ENCODE data around the gene ZIC3.

- TF ChIP-seq CTCF (IDR thresholded peaks at IDR 0.05), result no peak
- TF ChIP-seq POLR2A (IDR thresholded peaks at IDR 0.05), result no peak
Observed at GRCh38 chrX:137548261-137548660, 17.7 kb upstream of the ZIC3 start.
